GM12874 (cell line): ENCODE measurements around the gene LGALS3BP.

Experiments used
- CTCF ChIP-seq: IDR thresholded peaks from 2 replicates; pipeline ENCODE4 v1.5.1; 2011; ENCODE audit warnings: low read depth, mild to moderate bottlenecking, control low read depth, low read length, moderate library complexity; ENCODE audit not compliant: insufficient read depth

Gene LGALS3BP

GRCh38 chr17:78922816-78923498 lies 56.8 kb downstream of the LGALS3BP start:
- TF ChIP-seq CTCF, result no peak

- no peak for TF ChIP-seq CTCF
Observed at GRCh38 chr17:78921437-78921971, 58.2 kb downstream of the LGALS3BP start.
